Central memory CD4-positive, alpha-beta T cell (primary cell): ENCODE results near the gene MEAK7.
A peak's percentile ranks its signal among the peaks of the same experiment; 100 is the strongest.

ENCODE experiments used
- DNase-seq: peaks from one replicate; pipeline ENCODE4 v3.0.0; 2022
- total RNA-seq, 3 experiments: gene quantifications; one replicate each; lab custom pipeline; 2026; lab: John Stamatoyannopoulos, UW

MEAK7 gene, protein sequence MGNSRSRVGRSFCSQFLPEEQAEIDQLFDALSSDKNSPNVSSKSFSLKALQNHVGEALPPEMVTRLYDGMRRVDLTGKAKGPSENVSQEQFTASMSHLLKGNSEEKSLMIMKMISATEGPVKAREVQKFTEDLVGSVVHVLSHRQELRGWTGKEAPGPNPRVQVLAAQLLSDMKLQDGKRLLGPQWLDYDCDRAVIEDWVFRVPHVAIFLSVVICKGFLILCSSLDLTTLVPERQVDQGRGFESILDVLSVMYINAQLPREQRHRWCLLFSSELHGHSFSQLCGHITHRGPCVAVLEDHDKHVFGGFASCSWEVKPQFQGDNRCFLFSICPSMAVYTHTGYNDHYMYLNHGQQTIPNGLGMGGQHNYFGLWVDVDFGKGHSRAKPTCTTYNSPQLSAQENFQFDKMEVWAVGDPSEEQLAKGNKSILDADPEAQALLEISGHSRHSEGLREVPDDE
- 2.6 to 17.9 (median 14.0) reads per million in 3 experiments for total RNA-seq

- DNase-seq: peak; percentile 95
These were observed at the start of gene MEAK7 for GRCh38 chr16:84504420-84505248. Gene MEAK7, minus strand, starts transcription at chr16:84504659. Its CDS starts 6,573 bp downstream, at chr16:84498086.

GRCh38 chr16:84553873-84554399 lies 49.5 kb upstream of the MEAK7 start:
- peak; percentile 52 for DNase-seq

DNA sequence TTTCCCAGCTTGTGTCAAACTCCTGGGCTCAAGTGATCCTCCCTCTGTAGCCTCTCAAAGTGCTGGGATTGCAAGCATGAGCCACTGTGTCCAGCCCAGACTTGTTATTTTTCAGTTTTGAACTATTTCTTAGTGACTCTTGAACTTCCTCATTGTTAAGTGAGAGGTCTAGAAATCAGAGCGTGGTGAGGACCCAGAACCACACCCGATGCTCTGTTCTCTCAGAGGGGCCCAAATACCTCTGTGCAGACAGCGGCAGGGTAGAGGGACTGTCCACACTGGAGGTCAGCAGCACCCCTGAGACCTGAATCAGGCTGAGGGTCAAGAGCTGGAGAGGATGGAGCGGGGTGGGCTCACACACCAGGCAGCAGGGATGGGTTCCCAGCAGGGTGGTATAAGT lies 47.7 kb upstream of the MEAK7 start:
- no peak for DNase-seq

GRCh38 chr16:84550096-84550495 lies 45.6 kb upstream of the MEAK7 start:
- no peak for DNase-seq

- DNase-seq: peak; percentile 55
These were observed 44.7 kb upstream of the MEAK7 start for GRCh38 chr16:84548971-84549844.

DNA sequence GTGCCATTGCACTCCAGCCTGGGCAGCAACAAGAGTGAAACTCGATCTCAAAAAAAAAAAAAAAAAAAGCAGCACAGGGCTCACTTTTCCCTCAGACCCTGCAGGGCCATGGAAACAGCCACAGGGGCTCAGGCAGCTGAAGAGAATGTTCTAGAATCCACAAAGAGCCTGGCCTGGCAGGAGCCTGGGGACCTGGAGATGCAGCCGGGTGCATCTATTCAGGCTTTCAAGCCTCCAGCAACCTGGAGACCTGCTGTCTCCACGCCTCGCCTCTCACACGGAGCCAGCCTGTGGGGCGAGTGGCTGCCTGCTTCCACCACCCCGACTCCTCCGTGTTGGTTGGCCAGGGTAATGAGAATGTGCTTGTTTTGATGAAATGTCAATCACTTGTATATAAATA lies 44.0 kb upstream of the MEAK7 start:
- no peak for DNase-seq

DNA sequence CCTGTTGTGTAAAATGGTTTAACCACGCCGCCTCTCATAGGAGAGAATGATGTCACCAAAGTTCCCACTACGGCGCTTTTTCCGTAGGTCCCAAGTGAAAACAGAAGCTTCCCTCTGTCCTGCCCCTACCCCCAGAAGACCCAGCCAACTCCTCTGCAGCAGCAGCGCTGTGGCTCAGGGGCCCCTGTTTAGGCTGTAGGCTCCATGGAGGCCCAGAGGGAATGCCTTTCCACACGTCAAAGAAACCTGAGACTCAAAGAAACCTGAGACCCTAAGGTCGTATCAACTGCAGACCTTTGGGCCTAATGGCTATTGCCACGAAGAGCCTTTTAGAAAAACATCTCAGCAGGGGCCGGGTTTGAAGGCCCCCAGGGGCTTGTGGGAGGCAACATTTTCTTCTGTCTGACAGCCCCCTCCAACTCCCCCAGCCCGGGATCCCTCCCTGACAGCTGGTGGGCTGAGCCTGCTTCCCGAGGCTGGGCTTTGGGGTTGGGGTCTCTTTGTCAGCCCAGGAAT lies 43.1 kb upstream of the MEAK7 start:
- DNase-seq: no peak

GRCh38 chr16:84546669-84547545 lies 42.4 kb upstream of the MEAK7 start:
- DNase-seq: no peak

- no peak for DNase-seq
These were observed 40.8 kb upstream of the MEAK7 start for GRCh38 chr16:84545114-84545737.

DNA sequence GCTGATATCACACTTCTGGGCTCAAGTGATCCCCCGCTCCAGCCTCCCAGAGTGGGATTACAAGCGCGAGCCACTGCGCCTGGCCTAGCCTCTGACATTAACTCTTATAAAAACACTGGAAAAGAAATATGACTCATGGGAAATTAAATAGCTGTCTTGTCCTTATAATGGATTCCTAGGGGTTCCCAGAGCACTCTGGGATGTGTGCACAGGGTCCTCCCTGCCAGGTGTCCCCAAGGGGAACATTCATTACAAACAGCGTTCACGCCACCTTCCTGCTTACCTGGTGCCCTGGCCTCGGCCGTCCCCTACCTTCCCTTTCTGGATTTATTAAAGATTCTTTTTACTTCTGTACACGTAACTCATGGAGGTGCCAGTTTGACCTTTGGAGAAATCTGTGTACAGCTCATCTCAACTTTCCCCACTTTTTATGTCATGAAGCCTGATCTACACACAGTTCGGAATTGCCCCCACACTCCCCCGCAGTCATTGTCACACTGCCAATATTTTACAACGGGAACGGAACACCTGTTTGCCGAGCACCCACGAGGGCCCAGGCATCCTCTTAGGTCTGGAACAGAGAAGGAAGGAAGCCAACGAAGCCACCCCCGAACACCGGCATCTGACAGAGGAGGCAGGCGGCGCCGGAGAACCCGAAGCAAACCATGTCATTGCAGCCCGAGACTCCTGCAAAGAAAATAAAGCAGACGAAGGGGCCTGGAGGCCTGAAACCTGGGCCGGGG lies 39.7 kb upstream of the MEAK7 start:
- no peak for DNase-seq

GRCh38 chr16:84543253-84543652 lies 38.8 kb upstream of the MEAK7 start:
- DNase-seq: no peak

- no peak for DNase-seq
These were observed 37.7 kb upstream of the MEAK7 start for GRCh38 chr16:84541999-84542817.

DNA sequence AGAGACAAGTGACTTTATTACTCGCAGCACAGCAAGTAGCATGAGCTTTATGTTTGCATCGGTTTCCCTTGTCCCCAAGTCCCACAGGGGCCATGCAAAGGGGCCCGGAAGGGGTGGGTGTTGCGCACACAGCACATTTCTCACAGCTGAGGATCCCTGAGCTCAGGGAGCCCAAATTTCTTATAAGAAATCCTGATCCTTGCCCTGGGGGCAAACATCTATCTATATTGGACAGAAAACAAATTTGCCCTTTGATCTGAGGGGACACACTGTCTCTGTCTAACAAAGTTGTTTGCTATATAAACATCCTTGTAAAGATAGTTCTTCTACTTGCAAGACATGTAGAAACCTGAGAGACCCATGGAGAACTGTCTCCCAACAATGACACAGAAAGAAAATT lies 35.7 kb upstream of the MEAK7 start:
- no peak for DNase-seq

GRCh38 chr16:84538222-84538840 lies 33.9 kb upstream of the MEAK7 start:
- DNase-seq: no peak

GRCh38 chr16:84537491-84538151 lies 33.2 kb upstream of the MEAK7 start:
- DNase-seq: no peak

DNA sequence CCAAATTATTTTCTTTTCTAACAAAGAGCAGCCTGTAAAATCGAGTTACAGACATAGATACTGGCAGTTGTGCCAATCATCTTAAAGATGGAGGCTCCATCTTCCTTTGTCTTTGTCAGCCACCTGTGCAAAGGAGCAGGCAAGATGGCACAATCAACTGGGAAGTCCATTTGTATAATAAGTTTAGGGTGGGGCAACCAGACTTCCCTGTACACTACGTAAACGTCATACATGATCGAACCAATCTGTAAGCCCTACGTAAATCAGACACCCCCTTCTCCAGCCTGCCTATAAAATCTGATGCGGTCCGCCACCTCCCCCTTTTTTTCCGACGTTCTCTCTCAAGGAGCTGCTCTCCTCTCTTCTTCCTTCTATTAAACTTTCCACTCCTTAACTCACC lies 31.4 kb upstream of the MEAK7 start:
- DNase-seq: no peak

- no peak for DNase-seq
These were observed 30.9 kb upstream of the MEAK7 start for GRCh38 chr16:84535408-84535807.

DNA sequence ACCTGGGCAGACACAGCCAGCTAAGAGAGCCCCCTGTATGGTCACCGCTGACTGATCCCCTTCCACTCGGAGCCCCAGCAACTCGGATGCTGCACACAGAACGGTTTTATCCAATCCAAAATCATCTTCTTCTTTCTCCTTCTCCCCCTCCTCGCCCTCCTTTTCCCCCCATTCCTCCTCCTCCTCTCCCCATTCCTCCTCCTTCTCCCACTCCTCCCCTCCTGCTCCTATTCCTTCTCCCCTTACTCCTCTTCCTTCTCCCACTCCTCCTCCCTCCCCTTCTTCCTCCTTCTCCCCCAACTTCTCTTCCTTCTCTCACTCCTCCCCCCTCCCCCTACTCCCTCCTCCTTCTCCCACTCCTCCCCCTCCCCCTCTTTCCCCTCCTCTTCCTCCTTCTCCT lies 30.4 kb upstream of the MEAK7 start:
- no peak for DNase-seq
